ENCODE results near the gene DCTD. TPM values are rescaled to one million over a fixed set of nuclear protein-coding genes. Genes with fewer than 3 reads are reported as not detected.

The DCTD gene
- total and polyA plus RNA-seq, 8 donors: 3.5 to 90.6 (median 59.9) TPM

GRCh38 chr4:182846036-182846435 is 71.2 kb downstream of the DCTD start:
- WGBS, 5 donors: 89 to 95% (median 92%) methylated on average over 8 of the region's 8 CpGs
- Histone ChIP-seq H3K4me1 (no peaks in the 10 kb centered on the region), H3K27me3 (no peaks in the 10 kb centered on the region), H3K36me3 (no peaks in the 10 kb centered on the region), H3K9me3 (no peaks in the 10 kb centered on the region), H3K27ac (no peak overlapping the region), H3K4me3 (no peak overlapping the region)
- TF ChIP-seq EP300 (IDR thresholded peaks at IDR 0.05) (no peak), POLR2AphosphoS5 (IDR thresholded peaks at IDR 0.05) (no peak), POLR2A (IDR thresholded peaks at IDR 0.05) (no peak)
- TF ChIP-seq, protein P1, sequence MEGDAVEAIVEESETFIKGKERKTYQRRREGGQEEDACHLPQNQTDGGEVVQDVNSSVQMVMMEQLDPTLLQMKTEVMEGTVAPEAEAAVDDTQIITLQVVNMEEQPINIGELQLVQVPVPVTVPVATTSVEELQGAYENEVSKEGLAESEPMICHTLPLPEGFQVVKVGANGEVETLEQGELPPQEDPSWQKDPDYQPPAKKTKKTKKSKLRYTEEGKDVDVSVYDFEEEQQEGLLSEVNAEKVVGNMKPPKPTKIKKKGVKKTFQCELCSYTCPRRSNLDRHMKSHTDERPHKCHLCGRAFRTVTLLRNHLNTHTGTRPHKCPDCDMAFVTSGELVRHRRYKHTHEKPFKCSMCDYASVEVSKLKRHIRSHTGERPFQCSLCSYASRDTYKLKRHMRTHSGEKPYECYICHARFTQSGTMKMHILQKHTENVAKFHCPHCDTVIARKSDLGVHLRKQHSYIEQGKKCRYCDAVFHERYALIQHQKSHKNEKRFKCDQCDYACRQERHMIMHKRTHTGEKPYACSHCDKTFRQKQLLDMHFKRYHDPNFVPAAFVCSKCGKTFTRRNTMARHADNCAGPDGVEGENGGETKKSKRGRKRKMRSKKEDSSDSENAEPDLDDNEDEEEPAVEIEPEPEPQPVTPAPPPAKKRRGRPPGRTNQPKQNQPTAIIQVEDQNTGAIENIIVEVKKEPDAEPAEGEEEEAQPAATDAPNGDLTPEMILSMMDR (IDR thresholded peaks at IDR 0.05): no peak
- DNase-seq: no peak
- intact Hi-C loops (cut with DNase I; ENCODE audit: low total_unique reads): no loop called here

DNA sequence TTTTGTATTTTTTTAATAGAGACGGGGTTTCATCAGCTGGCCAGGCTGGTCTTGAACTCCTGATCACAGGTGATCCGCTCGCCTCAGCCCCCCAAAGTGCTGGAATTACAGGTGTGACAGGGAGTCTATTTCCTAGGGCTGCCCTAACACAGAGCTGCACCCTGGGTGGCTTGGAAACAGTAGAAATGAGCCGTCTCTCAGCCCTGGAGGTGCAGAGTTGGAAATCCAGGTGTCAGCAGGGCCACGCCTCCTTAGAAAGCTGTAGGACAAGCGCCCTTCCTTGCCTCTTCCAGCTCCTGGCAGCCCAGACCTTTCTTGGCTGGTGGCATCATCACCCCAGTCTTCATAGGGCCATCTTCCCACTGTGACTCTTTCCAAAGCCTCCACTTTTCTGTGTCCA is 71.6 kb downstream of the DCTD start:
- Histone ChIP-seq H3K9me3 (no peaks in the 10 kb centered on the region), H3K27ac (no peak overlapping the region), H3K4me1 (no peaks in the 10 kb centered on the region), H3K36me3 (no peaks in the 10 kb centered on the region), H3K27me3 (no peaks in the 10 kb centered on the region), H3K4me3 (no peak overlapping the region)
- DNase-seq: no peak
- WGBS, 5 donors: 80 to 93% (median 86%) methylated on average over 6 of the region's 6 CpGs
- TF ChIP-seq POLR2A (IDR thresholded peaks at IDR 0.05) (no peak), EP300 (IDR thresholded peaks at IDR 0.05) (no peak), POLR2AphosphoS5 (IDR thresholded peaks at IDR 0.05) (no peak)
- TF ChIP-seq, protein P1 (IDR thresholded peaks at IDR 0.05): no peak
- intact Hi-C loops (cut with DNase I; ENCODE audit: low total_unique reads): no loop called here

DNA sequence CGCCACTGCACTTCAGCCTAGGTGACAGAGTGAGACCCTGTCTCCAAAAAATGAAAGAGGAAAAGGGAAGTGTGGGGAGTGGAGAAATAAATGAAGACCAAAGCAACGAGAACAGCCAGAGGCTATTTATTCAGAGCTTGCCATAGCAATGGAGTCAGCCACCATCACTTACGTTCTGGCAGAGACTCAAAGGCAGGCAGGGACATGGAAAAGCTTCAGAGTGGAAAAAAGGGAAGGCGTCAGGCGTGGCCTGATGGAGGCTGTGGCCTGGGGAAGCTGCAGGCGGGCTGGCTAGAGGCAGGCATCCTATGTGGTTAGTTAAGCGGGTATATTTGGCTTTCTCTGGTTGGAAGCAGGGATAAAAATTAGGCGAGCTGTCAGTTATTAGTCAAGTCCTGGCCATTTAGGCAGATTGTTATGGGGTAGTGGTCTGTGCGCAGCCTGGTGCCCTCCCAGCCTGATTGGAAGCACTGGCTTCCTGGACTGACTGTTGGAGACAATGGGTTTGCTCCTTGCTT is 73.3 kb downstream of the DCTD start:
- Histone ChIP-seq H3K4me1 (no peaks in the 10 kb centered on the region), H3K4me3 (no peak overlapping the region), H3K27ac (no peak overlapping the region), H3K9me3 (no peaks in the 10 kb centered on the region), H3K36me3 (no peaks in the 10 kb centered on the region), H3K27me3 (no peaks in the 10 kb centered on the region)
- no peak for DNase-seq
- 75 to 92% (median 85%) methylated on average over 9 of the region's 9 CpGs for WGBS, 5 donors
- intact Hi-C loops (cut with DNase I; ENCODE audit: low total_unique reads): no loop called here
- TF ChIP-seq POLR2A (IDR thresholded peaks at IDR 0.05) (no peak), POLR2AphosphoS5 (IDR thresholded peaks at IDR 0.05) (no peak), EP300 (IDR thresholded peaks at IDR 0.05) (no peak)
- TF ChIP-seq, protein P1 (IDR thresholded peaks at IDR 0.05): no peak

DNA sequence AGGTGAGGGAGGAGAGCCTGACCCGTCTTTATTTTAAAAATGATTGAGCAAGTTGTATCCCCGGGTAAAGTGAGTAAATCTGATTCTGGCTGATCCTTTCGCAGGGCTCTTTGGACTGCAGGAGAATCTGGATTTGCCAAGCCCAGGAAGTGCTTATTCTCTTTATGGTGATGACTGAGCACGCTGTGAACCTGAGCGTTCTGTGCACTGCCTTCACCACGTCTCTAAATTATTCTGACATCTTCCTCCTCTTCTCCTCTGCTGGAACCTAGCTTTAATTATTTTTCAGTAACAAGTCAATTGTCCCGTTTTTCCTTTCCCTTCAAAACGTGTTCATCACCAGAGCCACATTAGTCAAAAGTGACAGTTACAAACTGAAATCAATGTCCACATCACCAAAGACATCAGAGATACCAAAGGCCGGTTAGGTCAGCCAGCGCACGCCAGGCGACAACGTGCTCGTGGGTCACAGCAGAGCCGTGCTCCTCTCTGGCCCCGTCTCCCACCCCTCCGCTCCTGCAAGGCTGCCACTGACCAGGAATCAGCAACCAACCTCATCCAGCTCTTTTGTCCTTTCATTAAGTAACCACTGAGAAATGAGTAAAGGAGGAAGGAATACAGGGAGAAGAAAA is 74.3 kb downstream of the DCTD start:
- H3K27me3 ChIP-seq: no peaks in the 10 kb centered on the region
- 51 to 71% (median 60%) methylated on average over 17 of the region's 17 CpGs for WGBS, 5 donors
- intact Hi-C loops (cut with DNase I; ENCODE audit: low total_unique reads): no loop called here
- H3K4me1 ChIP-seq: no peaks in the 10 kb centered on the region
- no peaks in the 10 kb centered on the region for H3K36me3 ChIP-seq
- no peak for DNase-seq
- no peak for TF ChIP-seq EP300 (IDR thresholded peaks at IDR 0.05)
- TF ChIP-seq, protein P1 (IDR thresholded peaks at IDR 0.05): no peak
- no peak for TF ChIP-seq POLR2A (IDR thresholded peaks at IDR 0.05)
- TF ChIP-seq POLR2AphosphoS5 (IDR thresholded peaks at IDR 0.05): no peak
- H3K27ac ChIP-seq: no peak overlapping the region
- no peak overlapping the region for H3K4me3 ChIP-seq
- no peaks in the 10 kb centered on the region for H3K9me3 ChIP-seq

All from stomach (tissue), 9 donors.